Bronchial epithelial cell (primary cell): ENCODE data around the gene CCNH. TPM values are rescaled to one million over a fixed set of nuclear protein-coding genes. Genes with fewer than 3 reads are reported as not detected.

Source experiments
- DNase-seq: peaks from one replicate; pipeline ENCODE4 v3.0.0-alpha.2; 2010; ENCODE audit warnings: low read depth
- FAIRE-seq: peaks from 2 replicates; lab custom pipeline; 2011; peaks lifted over from hg19 to GRCh38; lab: Jason Lieb, UNC
- H3K27me3 ChIP-seq: 2 replicates; pipeline ENCODE4 v1.5.1; 2011; ENCODE audit warnings: low read length; ENCODE audit not compliant: control insufficient read depth, insufficient read depth
- H3K36me3 ChIP-seq: 2 replicates; pipeline ENCODE4 v1.5.1; 2011; ENCODE audit warnings: low read length; ENCODE audit not compliant: control insufficient read depth, insufficient read depth
- H3K4me3 ChIP-seq: 2 replicates; pipeline ENCODE4 v1.5.1; 2011; ENCODE audit warnings: mild to moderate bottlenecking, low read depth, low read length, control low read depth
- total RNA-seq: library from RNA; depleted of rRNA; stranded (reverse); fragments of >200 nt; gene quantifications from 2 replicates; pipeline ENCODE4 v1.2.1, GENCODE V29; 2014
- TF ChIP-seq, protein P1 (sequence below): IDR thresholded peaks from 2 replicates; pipeline ENCODE4 v1.5.1; 2011; ENCODE audit warnings: mild to moderate bottlenecking, moderate library complexity, low read length, control low read depth, inconsistent platforms; ENCODE audit not compliant: insufficient read depth, severe bottlenecking

The CCNH gene
- total RNA-seq, 1 donor from 2014 or later: 73.2 TPM

DNA sequence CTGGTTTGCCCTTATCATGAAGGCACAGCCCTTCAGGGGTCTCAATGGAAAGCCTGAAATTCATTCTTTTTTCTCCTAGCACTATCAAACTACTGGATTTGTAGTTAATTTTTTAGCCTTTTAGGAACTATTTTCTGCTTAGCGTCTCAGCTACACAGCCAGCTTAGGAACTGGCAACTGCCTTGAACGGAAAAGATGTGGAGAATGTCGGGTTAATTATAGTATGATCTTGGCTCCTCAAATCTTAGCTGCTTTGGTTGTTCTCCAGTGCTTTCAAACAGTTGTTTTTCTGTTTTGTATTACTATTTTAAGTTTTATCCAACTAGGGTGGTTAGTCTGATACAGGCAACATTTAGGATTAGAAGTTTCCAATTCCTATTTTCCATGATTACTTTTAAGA lies 44.1 kb downstream of the CCNH start:
- H3K4me3 ChIP-seq: no peak overlapping the region
- DNase-seq (no peak), FAIRE-seq (no peak)
- H3K27me3 ChIP-seq: no peaks in the 10 kb centered on the region
- TF ChIP-seq, protein P1, sequence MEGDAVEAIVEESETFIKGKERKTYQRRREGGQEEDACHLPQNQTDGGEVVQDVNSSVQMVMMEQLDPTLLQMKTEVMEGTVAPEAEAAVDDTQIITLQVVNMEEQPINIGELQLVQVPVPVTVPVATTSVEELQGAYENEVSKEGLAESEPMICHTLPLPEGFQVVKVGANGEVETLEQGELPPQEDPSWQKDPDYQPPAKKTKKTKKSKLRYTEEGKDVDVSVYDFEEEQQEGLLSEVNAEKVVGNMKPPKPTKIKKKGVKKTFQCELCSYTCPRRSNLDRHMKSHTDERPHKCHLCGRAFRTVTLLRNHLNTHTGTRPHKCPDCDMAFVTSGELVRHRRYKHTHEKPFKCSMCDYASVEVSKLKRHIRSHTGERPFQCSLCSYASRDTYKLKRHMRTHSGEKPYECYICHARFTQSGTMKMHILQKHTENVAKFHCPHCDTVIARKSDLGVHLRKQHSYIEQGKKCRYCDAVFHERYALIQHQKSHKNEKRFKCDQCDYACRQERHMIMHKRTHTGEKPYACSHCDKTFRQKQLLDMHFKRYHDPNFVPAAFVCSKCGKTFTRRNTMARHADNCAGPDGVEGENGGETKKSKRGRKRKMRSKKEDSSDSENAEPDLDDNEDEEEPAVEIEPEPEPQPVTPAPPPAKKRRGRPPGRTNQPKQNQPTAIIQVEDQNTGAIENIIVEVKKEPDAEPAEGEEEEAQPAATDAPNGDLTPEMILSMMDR: no peak
- H3K36me3 ChIP-seq: no peaks in the 10 kb centered on the region

DNA sequence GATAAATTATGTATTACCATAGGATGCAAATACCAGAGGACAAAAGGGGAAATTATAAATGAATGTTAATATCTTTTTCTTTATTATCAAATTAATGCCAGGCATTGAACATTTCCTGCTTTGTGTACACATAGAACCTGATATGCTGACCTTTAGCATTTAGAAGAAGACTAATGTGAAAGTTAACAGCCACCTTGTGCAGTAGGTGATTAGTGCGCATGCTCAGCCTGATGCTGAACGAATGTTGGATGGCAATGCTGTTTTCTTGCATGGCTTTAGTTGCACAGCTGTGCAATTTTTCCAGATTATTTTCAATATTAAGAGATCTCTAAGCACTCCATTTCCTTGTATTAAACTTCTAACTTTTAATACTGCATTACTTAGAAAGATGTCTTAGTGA lies 45.5 kb downstream of the CCNH start:
- Histone ChIP-seq H3K4me3 (no peak overlapping the region), H3K27me3 (no peaks in the 10 kb centered on the region), H3K36me3 (no peaks in the 10 kb centered on the region)
- no peak for FAIRE-seq
- TF ChIP-seq, protein P1: no peak
- no peak for DNase-seq

DNA sequence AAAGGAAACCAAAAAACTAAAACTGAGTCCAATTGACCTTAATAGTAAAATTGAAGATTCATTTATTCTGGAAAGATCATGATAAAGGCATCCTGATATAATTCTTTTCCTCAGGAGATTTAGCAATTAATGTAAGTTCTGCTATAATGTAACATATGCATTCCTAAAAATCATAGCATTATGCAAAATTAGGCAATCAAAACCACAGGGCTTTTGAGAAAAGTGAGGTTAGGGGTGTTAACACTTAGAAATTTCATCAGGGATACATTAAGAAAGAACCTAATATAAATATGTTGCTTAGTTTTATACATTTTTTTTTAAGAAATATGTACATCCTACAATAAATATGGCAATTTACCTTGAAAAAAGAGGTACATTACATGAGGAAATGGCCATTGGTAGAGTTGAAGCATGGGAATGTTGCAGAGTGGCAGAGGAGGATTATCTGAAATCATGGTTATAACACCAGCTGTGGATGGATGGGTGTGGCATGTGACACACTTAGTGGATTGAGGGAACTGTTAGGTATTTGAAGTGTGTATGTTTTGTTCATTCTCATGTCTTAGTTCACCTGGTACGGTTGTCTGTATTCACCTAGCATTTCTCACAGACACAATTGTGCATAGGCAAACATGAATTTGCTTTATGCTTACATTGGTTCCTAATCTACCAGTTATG lies 51.1 kb downstream of the CCNH start:
- Histone ChIP-seq H3K36me3 (no peaks in the 10 kb centered on the region), H3K27me3 (no peaks in the 10 kb centered on the region), H3K4me3 (no peak overlapping the region)
- TF ChIP-seq, protein P1: no peak
- FAIRE-seq (no peak), DNase-seq (no peak)

DNA sequence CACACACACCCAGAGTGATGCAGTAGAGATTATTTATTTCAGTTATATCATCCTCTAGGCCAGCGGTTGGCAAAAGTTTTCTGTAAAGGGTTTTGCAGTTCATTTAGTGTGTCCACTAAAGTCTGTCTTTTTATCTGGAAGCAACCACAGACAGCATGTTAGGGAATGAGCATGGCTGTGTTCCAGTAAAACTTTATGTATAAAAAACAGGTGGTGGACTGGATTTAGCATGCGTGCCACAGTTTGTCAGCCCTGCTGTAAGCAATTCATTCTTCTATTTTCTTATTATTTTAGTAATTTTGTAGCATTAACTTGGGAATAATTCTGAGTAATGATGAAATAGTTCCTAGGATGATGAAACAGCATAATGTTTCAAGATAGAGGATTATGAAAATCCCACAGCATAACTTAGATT lies 51.7 kb downstream of the CCNH start:
- DNase-seq: no peak
- Histone ChIP-seq H3K36me3 (no peaks in the 10 kb centered on the region), H3K4me3 (no peak overlapping the region), H3K27me3 (no peaks in the 10 kb centered on the region)
- no peak for FAIRE-seq
- TF ChIP-seq, protein P1: no peak

DNA sequence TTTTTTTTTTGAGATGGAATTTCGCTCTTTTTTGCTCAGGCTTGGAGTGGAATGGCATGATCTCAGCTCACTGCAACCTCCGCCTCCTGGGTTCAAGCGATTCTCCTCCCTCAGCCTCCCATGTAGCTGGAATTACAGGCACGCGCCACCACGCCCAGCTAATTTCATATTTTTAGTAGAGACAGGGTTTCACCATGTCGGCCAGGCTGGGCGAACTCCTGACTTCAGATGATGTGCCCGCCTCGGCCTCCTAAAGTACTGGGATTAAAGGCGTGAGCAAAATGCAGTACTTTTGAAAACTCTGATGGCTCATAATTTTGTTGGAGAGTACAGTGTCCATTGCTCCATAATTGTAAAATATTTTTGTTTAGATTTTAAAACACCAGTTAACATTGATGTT lies 52.6 kb downstream of the CCNH start:
- Histone ChIP-seq H3K4me3 (no peak overlapping the region), H3K27me3 (no peaks in the 10 kb centered on the region), H3K36me3 (no peaks in the 10 kb centered on the region)
- DNase-seq (no peak), FAIRE-seq (no peak)
- TF ChIP-seq, protein P1: no peak

DNA sequence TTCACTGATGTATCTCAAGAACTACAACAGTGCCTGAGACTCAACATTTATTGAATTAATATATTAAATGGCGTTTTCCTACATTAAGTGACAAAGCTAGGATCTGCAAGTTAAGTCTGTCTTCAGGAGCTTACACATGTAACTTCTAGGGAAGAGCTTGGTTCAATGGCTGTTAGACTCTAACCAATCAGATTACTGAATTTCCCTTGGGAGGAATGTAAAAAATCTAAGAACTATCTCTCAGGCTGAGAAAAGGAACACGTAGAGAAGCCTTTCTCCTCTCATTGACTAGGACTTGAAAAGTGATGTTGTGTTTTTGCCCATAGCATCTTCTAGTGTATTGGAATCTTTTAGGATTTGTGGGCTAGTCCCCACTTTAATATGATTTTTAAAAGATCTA lies 53.6 kb downstream of the CCNH start:
- H3K36me3 ChIP-seq: no peaks in the 10 kb centered on the region
- TF ChIP-seq, protein P1: no peak
- H3K4me3 ChIP-seq: no peak overlapping the region
- no peak for FAIRE-seq
- no peak for DNase-seq
- H3K27me3 ChIP-seq: no peaks in the 10 kb centered on the region
